GM19035 (cell line): ENCODE data around the gene GPR179.

Experiments
- ATAC-seq: cut with Tn5 transposase; IDR thresholded peaks from one replicate; pipeline ENCODE4 v1.9.1; 2021; ENCODE audit not compliant: unreplicated experiment

The GPR179 gene

DNA sequence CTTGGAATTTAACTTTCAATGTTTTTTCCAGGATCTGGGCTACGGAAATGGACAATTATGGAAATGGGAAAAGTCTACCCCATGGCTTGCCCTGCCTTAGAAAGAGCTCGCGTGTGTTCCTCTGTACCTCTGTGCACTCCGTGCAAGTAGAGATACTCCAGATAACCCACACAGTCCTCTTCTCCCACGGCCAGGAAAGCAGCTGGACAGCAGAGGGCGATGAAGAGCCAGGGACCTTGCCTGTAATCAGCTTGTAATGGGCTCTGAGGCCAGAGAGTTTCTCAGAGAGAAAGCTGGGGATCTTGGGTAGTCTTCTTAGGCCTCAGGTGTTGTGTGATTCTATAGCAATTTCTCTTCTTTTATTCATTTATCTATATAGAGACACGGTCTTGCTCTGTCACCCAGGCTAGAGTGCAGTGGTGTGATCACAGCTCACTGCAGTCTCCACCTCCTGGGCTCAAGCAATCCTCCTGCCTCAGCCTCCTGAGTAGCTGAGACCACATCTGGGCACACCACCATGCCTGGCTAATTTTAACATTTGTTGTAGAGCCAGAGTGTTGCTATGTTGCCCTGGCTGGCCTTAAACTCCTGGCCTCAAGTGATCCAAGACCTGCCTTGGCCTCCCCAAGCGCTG lies 5.5 kb upstream of the GPR179 start:
- no peak for ATAC-seq

DNA sequence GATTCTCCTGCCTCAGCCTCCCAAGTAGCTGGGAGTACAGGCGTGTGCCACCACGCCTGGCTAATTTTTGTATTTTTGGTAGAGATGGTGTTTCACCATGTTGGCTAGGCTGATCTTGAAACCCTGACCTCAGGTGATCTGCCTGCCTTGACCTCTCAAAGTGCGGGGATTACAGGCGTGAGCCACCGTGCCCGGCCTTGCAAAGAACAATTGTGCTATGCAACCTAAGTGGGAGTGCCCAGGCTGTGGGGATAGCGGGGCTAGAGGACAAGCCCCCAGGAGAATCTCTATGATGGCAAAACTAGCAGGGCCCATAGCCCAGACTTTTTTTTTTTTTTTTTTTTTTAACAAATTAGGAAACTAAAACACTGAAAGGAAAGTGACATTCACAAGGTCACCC lies 2.0 kb upstream of the GPR179 start:
- no peak for ATAC-seq

DNA sequence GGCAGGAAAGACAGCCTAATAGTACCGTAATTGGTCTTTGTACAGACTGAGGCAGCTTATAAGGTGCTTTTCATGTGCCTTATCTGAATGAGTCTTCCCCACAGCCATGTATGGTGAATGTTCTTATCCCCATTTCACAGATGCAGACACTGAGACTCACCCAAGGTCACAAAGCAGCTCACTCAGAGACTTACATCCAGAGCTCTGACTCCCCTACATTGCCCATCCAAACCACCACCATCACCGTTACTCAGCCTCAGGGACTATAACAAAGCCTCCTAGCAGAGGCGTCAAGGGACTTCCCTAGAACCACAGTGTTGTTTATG lies 627 bp upstream of the GPR179 start:
- ATAC-seq: no peak

DNA sequence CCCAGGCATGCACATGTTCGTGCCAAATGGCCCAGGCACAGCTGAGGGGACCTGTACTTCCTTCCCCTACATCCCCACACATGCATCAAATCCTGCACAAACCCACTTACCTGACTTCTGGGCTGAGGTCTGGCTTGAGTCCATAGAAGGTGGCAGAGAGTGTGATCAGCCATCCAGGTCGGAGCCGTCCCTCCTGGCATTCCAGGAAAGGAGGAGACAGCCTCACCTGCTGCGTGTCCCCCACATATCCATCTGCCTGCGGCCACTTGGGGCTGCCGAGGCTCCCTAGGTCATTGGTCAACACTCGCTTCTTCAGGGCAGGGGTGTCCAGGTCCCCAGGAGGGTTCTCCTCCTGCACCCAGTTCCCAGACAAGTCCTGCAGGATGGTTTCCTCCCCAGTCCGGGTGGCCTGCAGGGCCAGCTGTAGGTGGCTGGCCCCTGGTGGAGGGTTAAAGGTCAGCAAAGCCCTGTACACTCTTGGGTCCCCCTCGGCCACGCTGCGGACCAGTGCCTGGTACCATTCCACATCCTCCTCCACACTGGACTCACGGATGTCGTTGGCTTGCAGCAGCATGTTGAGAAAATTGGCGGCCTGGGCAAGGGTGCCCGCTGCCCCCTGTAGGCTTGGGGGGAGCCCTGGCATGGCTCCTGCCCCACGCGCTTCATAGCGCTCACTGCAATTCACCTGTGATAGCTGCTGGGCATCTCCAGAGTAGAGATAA lies 709 bp downstream of the GPR179 start:
- no peak for ATAC-seq

DNA sequence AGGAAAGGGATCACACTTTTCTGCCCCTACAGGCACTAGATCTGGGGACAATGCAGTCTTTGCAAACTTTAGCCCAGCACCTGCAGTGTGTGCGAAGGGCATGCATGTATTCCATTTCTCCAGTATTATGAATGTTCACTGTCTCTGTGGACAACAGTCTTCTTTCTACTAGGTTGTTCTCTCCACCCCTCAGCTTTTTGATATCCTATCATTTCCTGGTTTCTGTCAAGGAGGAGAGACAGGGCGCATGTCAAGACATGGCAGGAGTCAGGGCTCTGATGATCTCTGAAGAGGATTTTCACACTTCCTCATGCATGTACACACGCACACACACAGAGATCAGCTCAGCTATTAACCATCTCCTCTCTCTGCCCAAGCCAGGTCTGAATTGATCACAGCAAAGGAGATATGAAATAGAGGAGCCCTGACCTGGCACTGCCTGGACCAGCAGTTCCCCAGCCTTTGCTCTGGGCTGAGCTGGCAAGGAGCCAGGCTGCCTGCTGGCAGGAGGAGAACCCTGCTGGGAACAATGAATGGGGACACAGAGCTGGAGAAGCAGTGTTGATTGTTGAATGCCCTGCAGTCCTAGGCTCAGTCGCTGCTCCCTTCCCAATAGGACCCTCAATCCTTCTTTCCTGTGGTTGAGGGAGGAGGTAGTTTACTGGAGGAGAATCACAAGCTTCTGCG lies 2.6 kb downstream of the GPR179 start:
- ATAC-seq: no peak

DNA sequence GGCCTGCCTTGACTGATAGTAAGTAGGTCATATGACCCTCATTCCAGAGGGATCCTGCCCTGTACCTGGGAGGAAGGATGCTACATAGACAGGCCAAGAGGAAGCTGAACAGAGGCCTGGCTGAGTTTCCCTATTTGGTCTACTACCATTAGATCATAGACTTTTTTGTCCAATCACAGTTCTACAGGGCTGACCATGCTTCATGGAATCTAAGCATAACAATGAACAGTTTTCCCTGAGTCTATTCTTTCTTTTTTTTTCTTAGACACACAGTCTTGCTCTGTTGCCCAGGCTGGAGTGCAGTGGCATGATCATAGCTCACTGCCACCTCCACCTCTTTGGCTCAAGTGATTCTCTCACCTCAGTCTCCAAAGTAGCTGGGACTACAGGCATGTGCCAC lies 3.9 kb downstream of the GPR179 start:
- ATAC-seq: no peak

DNA sequence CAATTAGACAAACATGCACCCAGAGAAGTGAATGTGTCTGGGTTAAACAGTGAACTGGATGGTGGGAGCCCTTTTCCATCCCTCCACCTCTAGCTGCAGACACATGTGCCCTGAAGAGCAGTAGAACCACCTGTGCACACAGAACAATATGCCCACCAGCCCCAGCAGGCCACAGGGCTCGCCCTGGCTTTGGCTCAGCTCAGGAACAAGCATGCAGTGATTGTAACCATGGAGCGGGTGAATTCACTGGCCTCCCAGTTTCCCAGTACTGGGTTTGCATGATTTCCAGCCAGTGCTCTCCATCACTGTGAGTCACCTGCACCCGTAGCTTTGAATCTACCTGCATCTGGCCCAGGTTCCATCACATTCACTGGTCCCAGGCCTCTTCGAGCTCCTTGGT lies 5.2 kb downstream of the GPR179 start:
- no peak for ATAC-seq

DNA sequence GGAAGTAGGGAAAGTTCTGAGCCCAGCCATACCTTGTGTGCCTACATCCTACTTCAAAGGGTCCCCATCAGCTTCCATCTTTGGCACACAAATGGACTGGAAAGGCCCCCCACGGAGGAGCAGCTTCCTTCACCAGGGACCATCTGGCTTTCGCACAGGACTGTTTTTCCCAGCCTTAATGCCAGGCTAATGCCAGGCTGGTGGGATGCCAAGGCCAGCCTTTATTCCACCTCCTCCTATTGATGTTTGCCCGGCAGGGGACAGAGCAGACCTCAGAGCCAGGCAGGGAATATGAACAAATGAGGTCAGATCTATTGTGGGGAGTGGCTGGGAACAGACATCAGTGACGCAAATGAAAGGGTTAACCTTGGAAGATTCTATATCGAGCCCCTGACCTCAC lies 5.7 kb downstream of the GPR179 start:
- ATAC-seq: no peak

DNA sequence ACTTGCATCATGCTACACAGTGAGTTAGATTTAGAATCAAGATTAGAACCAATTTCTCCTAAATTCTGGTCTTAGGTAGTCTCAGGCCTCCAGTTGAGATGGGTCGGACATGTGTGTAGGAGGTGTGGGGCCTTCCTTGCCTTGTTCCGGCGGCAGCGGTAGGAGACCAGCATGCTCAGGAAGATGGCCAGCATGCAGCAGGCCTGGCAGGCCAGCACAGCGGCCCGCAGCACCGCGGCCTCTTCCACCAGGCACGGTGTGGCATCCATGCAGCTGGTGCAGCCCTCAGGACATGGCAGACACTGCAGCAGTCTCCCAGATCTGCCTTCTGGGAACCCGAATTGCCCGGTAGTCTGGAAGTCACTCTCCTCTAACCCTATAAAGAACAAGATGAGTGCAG lies 6.9 kb downstream of the GPR179 start:
- no peak for ATAC-seq

DNA sequence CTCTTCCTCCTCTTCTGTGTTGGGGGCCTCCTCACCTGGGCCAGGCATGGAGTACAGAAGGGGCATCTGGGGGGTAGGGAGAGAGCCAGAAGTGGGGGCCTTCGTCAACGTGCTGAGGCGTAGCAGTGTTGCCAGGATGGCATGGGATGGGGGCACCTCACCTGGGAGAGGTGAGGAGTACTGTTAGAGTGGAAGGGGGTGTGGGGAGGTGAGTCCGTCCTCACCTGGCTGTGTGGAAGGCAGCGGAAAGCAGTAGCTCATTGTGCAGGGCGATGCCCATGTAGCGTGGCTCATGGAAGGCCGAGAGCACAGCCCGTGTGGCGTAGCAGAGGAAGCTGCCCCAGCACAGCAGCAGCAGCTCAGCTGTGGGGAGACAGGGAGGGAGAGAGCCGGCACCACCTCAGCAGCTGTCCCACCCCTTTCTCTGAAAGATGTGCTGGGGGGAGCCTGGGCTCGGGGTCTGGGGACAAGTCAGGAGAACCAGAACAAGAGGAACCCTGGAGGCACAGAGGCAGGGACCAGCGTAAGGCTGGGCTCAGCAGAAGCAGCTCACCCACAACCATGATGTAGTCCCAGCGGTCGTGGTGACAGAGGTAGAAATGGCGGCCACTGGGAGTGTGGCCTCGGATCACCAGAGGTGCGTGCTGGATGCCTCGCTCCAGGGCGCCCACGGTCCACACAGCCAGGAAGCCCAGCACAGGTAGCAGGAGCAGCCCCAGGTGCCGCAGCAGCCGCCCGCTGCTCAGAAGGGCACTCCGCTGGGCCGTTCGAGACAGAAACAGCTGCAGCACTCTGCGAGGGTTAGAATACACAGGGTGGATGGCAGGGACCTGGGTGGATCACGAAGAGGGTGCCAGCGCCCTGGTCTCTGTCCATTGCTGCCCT lies 9.0 kb downstream of the GPR179 start:
- no peak for ATAC-seq

DNA sequence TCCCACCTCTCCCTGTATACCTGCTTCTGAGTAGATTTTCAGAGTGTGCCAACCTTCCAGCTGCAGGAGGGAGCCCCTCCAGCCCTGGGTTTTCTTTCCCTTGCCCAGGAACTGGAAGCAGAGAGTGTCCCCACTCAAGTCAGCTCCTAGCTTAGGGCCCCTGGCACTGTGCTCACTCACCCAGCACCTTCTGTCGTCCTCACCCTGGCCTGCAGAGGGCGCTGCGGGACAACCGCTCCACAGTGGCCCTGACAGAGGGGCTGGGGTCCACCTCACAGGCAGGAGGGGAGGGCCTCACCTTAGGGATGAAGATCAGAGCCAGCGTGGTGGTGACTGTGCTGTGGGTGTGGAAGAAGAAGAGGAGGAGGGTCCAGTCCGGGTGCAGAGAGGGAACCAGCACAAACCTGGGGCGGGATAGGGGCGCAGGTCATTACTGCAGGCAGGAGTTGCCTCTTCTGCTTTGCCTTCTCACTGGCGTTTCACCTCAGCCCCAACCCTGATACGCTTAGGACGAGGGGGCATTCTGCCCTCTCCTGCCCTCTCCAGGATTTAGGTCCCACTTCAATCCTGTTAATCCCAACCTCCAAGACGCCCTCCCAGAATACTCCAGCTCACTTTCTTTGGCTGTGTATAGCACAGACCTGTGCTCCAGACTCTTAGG lies 10.0 kb downstream of the GPR179 start:
- no peak for ATAC-seq

DNA sequence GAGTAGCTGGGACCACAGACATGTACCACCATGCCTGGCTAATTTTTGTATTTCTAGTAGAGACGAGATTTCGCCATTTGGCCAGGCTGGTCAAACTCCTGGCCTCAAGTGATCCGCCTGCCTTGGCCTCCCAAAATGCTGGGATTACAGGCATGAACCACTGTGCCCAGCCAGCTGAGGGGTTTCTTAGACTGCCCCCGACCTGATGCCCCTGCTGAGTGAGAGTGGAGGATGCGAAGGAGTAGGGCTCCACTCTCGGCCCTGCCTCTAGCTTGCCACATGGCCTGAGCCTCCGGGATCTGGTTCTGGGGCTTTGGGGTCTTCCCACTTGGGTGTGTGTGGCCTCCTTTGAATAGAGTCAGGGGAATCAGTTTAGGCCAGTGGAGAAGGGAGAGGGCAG lies 11.0 kb downstream of the GPR179 start:
- ATAC-seq: no peak

DNA sequence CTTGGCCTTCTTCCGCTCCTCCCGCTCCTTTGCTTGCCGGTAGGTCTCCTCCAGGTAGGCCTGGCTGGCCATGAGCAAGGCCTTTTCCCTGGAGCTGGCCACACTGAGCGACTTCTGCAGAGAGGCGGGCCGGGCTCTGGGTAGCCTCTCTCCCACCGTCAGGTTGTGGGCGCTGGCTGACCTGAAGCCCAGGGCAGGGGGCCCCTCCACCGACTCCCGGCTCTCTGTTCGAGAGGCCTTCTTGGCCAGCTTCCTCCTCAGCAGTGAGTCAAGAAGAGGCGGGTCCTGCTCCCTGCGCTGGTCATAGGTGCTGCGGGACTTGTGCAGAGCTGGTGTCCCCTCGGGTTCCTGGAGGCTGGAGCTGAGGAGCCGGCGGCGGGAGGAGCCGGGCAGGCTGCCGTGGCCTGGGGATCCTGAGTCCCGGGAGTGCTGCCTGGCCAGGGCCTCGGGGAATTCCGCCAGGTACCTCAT lies 12.8 kb downstream of the GPR179 start:
- ATAC-seq: no peak

DNA sequence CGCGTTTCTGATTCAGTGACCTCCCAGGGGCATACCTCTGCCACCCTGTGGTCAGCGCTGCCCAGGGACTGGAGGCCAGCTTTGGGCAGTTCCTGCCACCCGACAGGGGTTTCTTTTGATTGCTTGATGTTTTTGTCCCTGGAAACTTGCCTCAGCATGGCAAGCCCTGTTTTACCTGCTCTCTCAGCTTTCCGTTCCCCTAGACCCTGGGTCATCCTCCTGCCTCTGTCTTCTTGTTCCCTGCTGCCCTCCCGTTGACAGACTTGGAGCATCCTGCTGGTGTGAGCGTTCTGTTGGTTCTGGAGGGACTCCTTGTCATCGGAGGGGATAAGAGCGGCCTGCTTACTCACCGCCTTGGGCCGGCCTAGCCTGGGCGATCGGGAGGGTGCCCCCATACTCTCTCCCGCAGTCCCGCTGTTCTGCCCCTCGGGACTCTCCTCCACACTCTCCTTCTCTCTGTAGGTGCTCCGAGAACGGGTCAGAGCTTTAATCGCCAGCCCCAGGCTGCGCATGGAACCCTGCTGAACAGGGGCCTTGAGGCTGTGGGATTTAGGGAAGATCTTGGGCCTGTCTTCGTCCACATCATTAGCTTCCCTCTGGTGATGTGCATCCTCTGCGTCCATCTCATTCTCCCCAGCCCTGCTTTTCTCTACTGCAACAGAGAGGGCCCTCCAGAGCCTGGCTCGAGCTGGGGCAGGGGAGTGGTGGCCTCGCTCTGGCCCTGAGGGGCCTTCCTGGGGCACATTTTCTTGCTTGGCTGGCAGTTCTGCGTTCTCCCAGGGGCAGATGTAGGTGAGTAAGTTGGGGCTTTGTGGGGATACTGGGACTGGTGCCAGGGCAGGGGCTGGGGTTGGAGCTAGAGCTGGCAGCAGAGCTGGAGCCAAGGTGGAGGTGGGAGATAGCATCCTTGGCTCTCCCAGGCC lies 13.7 kb downstream of the GPR179 start:
- no peak for ATAC-seq

DNA sequence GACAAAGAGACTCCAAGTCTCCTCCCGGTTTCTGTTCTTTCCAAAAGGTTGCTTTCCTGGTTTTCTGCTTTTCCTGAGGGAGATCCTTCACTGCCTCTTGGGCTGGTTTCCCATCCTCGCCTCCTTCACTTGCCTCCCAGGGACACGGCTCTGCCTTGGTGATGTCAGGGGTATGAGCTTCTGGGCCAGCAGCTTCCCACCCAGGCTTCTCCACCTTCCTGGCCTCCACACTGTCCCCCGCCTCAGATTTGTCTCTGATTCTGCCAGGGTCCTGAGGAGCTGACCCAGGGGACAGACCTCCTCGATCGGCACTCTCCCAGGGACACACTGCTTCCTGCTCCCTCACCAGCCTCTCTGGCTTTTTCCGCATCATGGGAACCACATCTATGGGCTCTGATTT lies 14.5 kb downstream of the GPR179 start:
- ATAC-seq: no peak

DNA sequence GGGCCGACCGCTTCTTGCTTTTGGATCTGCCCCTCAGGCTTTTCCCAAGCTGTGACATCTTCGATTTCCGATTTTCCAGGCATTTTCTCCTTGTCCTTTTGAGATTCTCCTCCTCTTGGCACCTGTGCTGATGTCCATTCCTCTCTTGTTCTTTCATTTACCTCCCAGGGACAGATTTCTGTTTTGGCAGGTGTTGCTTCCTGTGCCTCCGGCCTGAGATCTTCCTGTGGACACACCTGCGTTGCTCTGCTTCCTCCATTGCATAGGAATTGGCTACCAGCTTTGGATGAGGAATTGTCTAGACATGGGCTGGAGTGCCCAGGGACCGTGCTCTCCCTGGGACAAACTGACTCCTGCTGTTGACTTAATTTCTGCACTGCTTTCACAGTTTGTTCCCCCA lies 15.1 kb downstream of the GPR179 start:
- no peak for ATAC-seq

DNA sequence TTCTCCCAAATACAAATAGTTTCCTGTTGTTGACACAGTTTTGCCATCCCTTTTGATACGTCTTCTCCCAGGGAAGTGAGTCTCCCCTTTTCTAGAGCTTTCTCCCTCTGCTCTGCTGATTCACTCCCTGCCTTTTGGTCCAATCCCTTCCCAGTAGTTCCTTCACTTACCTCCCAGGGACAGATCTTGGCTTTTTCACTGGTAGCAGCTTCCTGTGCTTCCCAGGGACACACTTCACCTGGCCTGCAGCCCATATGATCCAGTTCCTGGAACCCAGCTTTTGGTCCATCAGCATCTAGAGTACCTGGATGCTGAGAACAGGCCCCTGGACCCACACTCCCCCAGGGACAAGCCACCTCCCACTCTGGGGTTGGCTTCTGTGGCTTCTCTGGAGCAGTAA lies 15.8 kb downstream of the GPR179 start:
- ATAC-seq: no peak

DNA sequence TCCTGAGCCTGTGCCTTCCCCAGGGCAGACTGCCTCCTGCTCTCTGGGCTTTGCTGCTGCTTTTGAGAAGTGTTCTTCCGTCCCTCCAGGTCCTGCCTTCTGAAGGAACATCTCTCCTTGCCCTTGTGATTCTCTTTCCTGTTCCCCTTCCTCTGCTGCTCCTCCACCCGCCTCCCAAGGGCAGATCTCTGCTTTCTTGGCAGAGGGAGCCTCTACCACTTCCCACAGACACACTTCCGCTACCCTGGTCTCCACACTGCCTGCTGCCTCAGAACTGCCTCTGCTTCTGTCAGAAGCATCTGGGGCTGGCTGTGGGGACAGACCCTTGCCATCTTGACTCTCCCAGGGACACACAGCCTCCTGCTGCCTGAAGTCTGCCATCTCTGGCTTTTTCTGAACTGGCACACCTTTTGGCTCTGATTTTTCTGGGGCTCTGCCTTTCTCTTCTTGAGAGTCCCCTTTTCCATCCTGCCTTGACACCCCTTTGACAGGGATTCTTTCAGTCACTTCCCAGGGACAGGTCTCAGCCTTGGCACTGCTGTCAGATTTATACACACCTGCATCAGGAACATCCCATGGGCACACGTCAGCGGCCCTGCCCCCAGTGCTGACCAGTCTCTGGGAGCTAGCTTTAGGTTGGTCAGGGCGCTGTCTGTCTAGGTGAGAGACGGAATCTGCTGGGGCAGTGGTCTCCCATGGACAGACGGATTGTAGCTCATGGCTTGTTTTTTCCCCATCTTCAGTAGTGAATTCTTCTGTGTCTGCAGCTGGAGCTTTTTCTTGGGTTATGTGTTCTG lies 16.6 kb downstream of the GPR179 start:
- ATAC-seq: no peak

DNA sequence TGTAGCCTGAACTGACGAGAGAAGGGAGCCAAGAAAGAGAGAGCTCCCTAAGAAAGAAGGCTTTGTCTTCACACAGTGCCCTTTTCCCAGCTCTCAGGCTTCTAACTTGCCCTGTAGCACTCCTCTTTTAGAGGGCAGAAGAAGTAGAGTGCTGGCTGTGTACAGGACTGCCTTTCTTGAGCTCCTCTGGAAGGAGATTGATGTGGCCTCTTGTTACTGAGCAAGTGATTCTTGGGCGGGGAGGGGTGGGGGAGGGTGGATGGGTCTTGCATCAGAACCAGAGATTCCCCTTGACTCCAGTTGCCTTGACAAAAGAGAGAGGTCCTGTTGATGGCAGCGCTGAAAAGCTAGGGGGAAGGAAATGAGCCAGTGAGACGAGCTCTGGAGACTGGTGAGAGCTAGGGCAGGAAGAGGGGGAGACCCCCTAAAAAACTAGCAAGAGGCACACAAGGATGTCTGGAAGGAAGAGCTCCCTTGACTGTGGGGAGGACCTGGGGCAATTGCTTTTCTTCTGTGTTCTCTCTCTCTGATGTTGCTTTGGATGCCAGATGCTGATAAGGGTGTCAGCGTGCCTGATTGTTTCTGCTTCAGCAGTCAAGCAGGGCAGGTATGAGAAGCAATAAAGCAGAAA lies 18.4 kb downstream of the GPR179 start:
- no peak for ATAC-seq
